SKM-1 treated with dmso at 0.1 percent for 144 hours (cell line): Measurements from ENCODE around the gene LIMS1.
"Not testable (repeated sequence)": the region's sequence is repeated elsewhere in the genome, so short reads cannot be mapped to it uniquely, and the experiment has no call there.

Source experiments
- DNase-seq: peaks from one replicate; lab custom pipeline; 2025; ENCODE audit not compliant: unreplicated experiment; lab: John Stamatoyannopoulos, UW

LIMS1 gene

GRCh38 chr2:108585436-108585835 lies 51.2 kb downstream of the LIMS1 start:
- DNase-seq, result peak; percentile 40

GRCh38 chr2:108586116-108586515 lies 51.8 kb downstream of the LIMS1 start:
- DNase-seq, result no peak

- no peak for DNase-seq
Observed at GRCh38 chr2:108586631-108587030, 52.4 kb downstream of the LIMS1 start.

GRCh38 chr2:108587621-108588020 lies 53.4 kb downstream of the LIMS1 start:
- DNase-seq, result no peak

- peak; percentile 92 for DNase-seq
Observed at GRCh38 chr2:108588070-108588668, 53.9 kb downstream of the LIMS1 start.

- no peak for DNase-seq
Observed at GRCh38 chr2:108589372-108589771, 55.1 kb downstream of the LIMS1 start.

- DNase-seq, result no peak
Observed at GRCh38 chr2:108589781-108590180, 55.5 kb downstream of the LIMS1 start.

- peak; percentile 30 for DNase-seq
Observed at GRCh38 chr2:108591163-108591562, 56.9 kb downstream of the LIMS1 start.

- no peak for DNase-seq
Observed at GRCh38 chr2:108593547-108594098, 59.4 kb downstream of the LIMS1 start.

GRCh38 chr2:108594132-108594981 lies 60.1 kb downstream of the LIMS1 start:
- peak; percentile 93 for DNase-seq

- peak; percentile 89 for DNase-seq
Observed at GRCh38 chr2:108594982-108595464, 60.8 kb downstream of the LIMS1 start.

GRCh38 chr2:108595771-108596170 lies 61.5 kb downstream of the LIMS1 start:
- DNase-seq, result not testable (repeated sequence)

- not testable (repeated sequence) for DNase-seq
Observed at GRCh38 chr2:108597105-108597744, 63.0 kb downstream of the LIMS1 start.

GRCh38 chr2:108601199-108601598 lies 66.9 kb downstream of the LIMS1 start:
- not testable (repeated sequence) for DNase-seq

GRCh38 chr2:108602422-108602821 lies 68.2 kb downstream of the LIMS1 start:
- DNase-seq, result no peak

GRCh38 chr2:108604196-108604595 lies 69.9 kb downstream of the LIMS1 start:
- no peak for DNase-seq

- DNase-seq, result no peak
Observed at GRCh38 chr2:108605947-108606346, 71.7 kb downstream of the LIMS1 start.

- no peak for DNase-seq
Observed at GRCh38 chr2:108607706-108608301, 73.5 kb downstream of the LIMS1 start.

GRCh38 chr2:108611021-108611420 lies 76.8 kb downstream of the LIMS1 start:
- DNase-seq, result no peak

- DNase-seq, result no peak
Observed at GRCh38 chr2:108612153-108612513, 77.9 kb downstream of the LIMS1 start.

- DNase-seq, result no peak
Observed at GRCh38 chr2:108612514-108613183, 78.4 kb downstream of the LIMS1 start.
